Keratinocyte (primary cell): ENCODE measurements around the gene OPN1SW. TPM values are rescaled to one million over a fixed set of nuclear protein-coding genes. Genes with fewer than 3 reads are reported as not detected.

Source experiments
- DNase-seq: peaks from one replicate; pipeline ENCODE4 v3.0.0-alpha.2; 2011; ENCODE audit warnings: low read depth, missing footprints, low spot score
- FAIRE-seq: peaks from 2 replicates; lab custom pipeline; 2011; peaks lifted over from hg19 to GRCh38; lab: Jason Lieb, UNC
- H2AFZ ChIP-seq: 2 replicates; pipeline ENCODE4 v1.6.0; 2012; ENCODE audit warnings: low read length, control low read depth, inconsistent platforms; ENCODE audit not compliant: control insufficient read depth
- H3K27ac ChIP-seq: 2 replicates; pipeline ENCODE4 v1.5.1; 2011; ENCODE audit warnings: low read length; ENCODE audit not compliant: control insufficient read depth, insufficient read depth
- H3K27me3 ChIP-seq: 3 replicates; pipeline ENCODE4 v1.6.0; 2011; ENCODE audit warnings: low read length; ENCODE audit not compliant: control insufficient read depth, insufficient read depth; ENCODE audit errors: extremely low read depth
- H3K36me3 ChIP-seq, 2 experiments: 2 replicates in 1 of 2; 3 replicates in 1 of 2; pipeline ENCODE4 v1.5.1; 2011; ENCODE audit warnings: low read length in 2 of 2, mild to moderate bottlenecking in 1 of 2; ENCODE audit not compliant: control insufficient read depth in 2 of 2, insufficient read depth in 2 of 2; ENCODE audit errors: extremely low read depth in 1 of 2
- H3K4me1 ChIP-seq: 3 replicates; pipeline ENCODE4 v1.5.1; 2011; ENCODE audit warnings: low read length; ENCODE audit not compliant: control insufficient read depth, insufficient read depth; ENCODE audit errors: extremely low read depth
- H3K4me2 ChIP-seq: 3 replicates; pipeline ENCODE4 v1.6.0; 2011; ENCODE audit warnings: low read depth, low read length; ENCODE audit not compliant: control insufficient read depth, insufficient read depth; ENCODE audit errors: extremely low read depth
- H3K4me3 ChIP-seq, 3 experiments: fragments of 200-600 bp in 1 of 3; sonication (generic) in 1 of 3; 2 replicates in 2 of 3; 3 replicates in 1 of 3; pipeline ENCODE4 v1.5.1; 2011 to 2016; ENCODE audit warnings: low read length in 3 of 3, mild to moderate bottlenecking in 3 of 3, control low read depth in 2 of 3, inconsistent platforms in 1 of 3, low read depth in 1 of 3, mixed read lengths in 1 of 3, mixed run types in 1 of 3, moderate library complexity in 1 of 3; ENCODE audit not compliant: control insufficient read depth in 2 of 3, insufficient read depth in 2 of 3; ENCODE audit errors: extremely low read depth in 1 of 3
- H3K79me2 ChIP-seq: 2 replicates; pipeline ENCODE4 v1.6.0; 2012; ENCODE audit warnings: low read length; ENCODE audit not compliant: control insufficient read depth, insufficient read depth
- H3K9ac ChIP-seq: 3 replicates; pipeline ENCODE4 v1.6.0; 2011; ENCODE audit warnings: low read length; ENCODE audit not compliant: control insufficient read depth, insufficient read depth; ENCODE audit errors: extremely low read depth
- H3K9me1 ChIP-seq: 3 replicates; pipeline ENCODE4 v1.6.0; 2011; ENCODE audit warnings: low read length; ENCODE audit not compliant: control insufficient read depth, insufficient read depth; ENCODE audit errors: extremely low read depth
- H3K9me3 ChIP-seq: 2 replicates; pipeline ENCODE4 v1.5.1; 2012; ENCODE audit warnings: low read depth, low read length; ENCODE audit not compliant: control insufficient read depth
- H4K20me1 ChIP-seq: 3 replicates; pipeline ENCODE4 v1.6.0; 2011; ENCODE audit warnings: low read length; ENCODE audit not compliant: control insufficient read depth, insufficient read depth; ENCODE audit errors: extremely low read depth
- CTCF ChIP-seq, 3 experiments: IDR thresholded peaks in 1 of 3; conservative IDR thresholded peaks in 1 of 3; optimal IDR thresholded peaks in 1 of 3; 2 replicates in 2 of 3; 3 replicates in 1 of 3; pipeline versions ENCODE3 to v1.5.1; 2011; ENCODE audit warnings: low read length in 3 of 3, mild to moderate bottlenecking in 3 of 3, moderate library complexity in 2 of 3, control low read depth in 1 of 3, inconsistent platforms in 1 of 3; ENCODE audit not compliant: insufficient read depth in 2 of 3; ENCODE audit errors: extremely low read depth in 1 of 3
- EZH2 ChIP-seq: IDR thresholded peaks from one replicate; pipeline ENCODE4 v1.6.1; 2012; ENCODE audit warnings: inconsistent platforms, mild to moderate bottlenecking, low read length, moderate library complexity
- dilution Hi-C: fragments of 300-500 bp; cut with MboI; formaldehyde crosslinking; loops from one replicate; pipeline ENCODE4 v1.7.0; 2020; ENCODE audit warnings: low sequenced_read_pairs; ENCODE audit not compliant: extremely low pct_ligation_motif_present
- polyA plus RNA-seq, 5 experiments: library from polyadenylated mRNA; depleted of rRNA in 3 of 5; stranded (reverse) in 3 of 5; stranded (forward) in 1 of 5; unstranded in 1 of 5; fragments of >200 nt; gene quantifications; 1 replicate in 1 of 5; 2 replicates in 3 of 5; 3 replicates in 1 of 5; pipeline versions ENCODE4 v1.2.1 to v1.2.3, GENCODE V29; 2011 to 2012; ENCODE audit warnings: missing spikeins in 2 of 5, low read depth in 1 of 5, low replicate concordance in 1 of 5

The OPN1SW gene
- polyA plus RNA-seq, 1 donor (not counting 4 experiments of a cell fraction or from before 2014, with no cell fraction given) = not detected

GRCh38 chr7:128814499-128814898 is 38.9 kb upstream of the OPN1SW start:
- Histone ChIP-seq H3K27me3 (peaks cover 16% of the 10 kb centered on the region), H4K20me1 (no peaks in the 10 kb centered on the region), H3K36me3 (no peaks in the 10 kb centered on the region), H3K4me2 (no peak overlapping the region), H2AFZ (no peak overlapping the region), H3K9me3 (no peaks in the 10 kb centered on the region), H3K4me3 (no peak overlapping the region), H3K9ac (no peak overlapping the region), H3K4me1 (no peaks in the 10 kb centered on the region), H3K27ac (no peak overlapping the region), H3K9me1 (no peaks in the 10 kb centered on the region), H3K79me2 (no peaks in the 10 kb centered on the region)
- dilution Hi-C loops = no loop called here
- FAIRE-seq (no peak), DNase-seq (no peak)
- TF ChIP-seq EZH2 (no peak), CTCF (optimal IDR thresholded peaks at IDR 0.05 in 1 of 3, IDR thresholded peaks at IDR 0.05 in 1 of 3, conservative IDR thresholded peaks at IDR 0.05 in 1 of 3; ENCODE audit: extremely low read depth in 1 of 3, insufficient read depth in 2 of 3, low read length in 3 of 3) (no peak)

- Histone ChIP-seq H3K4me2 (no peak overlapping the region), H3K27ac (no peak overlapping the region), H3K4me1 (no peaks in the 10 kb centered on the region), H3K27me3 (peaks cover 3% of the 10 kb centered on the region), H3K9ac (no peak overlapping the region), H4K20me1 (no peaks in the 10 kb centered on the region), H3K36me3 (no peaks in the 10 kb centered on the region), H3K79me2 (no peaks in the 10 kb centered on the region), H3K4me3 (no peak overlapping the region), H3K9me1 (no peaks in the 10 kb centered on the region), H2AFZ (no peak overlapping the region), H3K9me3 (no peaks in the 10 kb centered on the region)
- no peak for DNase-seq
- dilution Hi-C loops = no loop called here
- FAIRE-seq = no peak
- TF ChIP-seq CTCF (optimal IDR thresholded peaks at IDR 0.05 in 1 of 3, IDR thresholded peaks at IDR 0.05 in 1 of 3, conservative IDR thresholded peaks at IDR 0.05 in 1 of 3; ENCODE audit: extremely low read depth in 1 of 3, insufficient read depth in 2 of 3, low read length in 3 of 3) = no peak
- TF ChIP-seq EZH2 = no peak
Measured at GRCh38 chr7:128812514-128813168, 37.0 kb upstream of the OPN1SW start.
